TTC549 (cell line): ENCODE data around the gene MYO1D.
"Not testable (repeated sequence)": the region's sequence is repeated elsewhere in the genome, so short reads cannot be mapped to it uniquely, and the experiment has no call there.

ENCODE experiments used
- FAIRE-seq: peaks from 2 replicates; lab custom pipeline; 2012; peaks lifted over from hg19 to GRCh38; lab: Jason Lieb, UNC

Gene MYO1D

DNA sequence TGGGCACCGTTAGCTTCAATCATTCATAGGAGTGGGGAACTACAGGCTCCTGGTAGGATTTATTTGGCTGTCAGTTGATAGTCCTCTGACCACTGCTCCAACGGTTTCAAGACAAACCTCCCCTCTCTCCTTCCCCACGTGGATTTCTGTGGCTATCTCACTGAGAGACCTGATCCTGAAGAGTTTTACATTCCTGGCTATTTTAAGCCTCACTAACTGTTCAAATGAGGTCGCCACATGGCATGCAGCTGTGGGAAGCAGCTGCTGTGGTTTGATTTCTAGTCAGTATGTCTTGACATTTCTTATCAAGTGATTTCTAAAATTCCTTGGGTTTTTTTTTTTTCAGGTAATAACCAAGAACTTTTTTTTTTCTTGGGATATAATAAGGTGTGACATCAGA, 351.8 kb downstream of the MYO1D start:
- FAIRE-seq, result no peak

DNA sequence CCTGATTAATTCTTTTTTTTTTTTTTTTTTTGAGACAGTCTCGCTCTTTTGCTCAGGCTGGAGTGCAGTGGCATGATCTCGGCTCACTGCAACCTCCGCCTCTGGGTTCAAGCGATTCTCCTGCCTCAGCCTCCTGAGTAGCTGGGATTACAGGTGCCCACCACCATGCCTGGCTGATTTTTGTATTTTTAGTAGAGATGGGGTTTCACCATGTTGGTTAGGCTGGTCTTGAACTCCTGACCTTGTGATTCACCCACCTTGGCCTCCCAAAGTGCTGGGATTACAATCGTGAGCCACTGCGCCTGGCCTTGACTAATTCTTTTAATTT, 352.4 kb downstream of the MYO1D start:
- FAIRE-seq, result not testable (repeated sequence)

DNA sequence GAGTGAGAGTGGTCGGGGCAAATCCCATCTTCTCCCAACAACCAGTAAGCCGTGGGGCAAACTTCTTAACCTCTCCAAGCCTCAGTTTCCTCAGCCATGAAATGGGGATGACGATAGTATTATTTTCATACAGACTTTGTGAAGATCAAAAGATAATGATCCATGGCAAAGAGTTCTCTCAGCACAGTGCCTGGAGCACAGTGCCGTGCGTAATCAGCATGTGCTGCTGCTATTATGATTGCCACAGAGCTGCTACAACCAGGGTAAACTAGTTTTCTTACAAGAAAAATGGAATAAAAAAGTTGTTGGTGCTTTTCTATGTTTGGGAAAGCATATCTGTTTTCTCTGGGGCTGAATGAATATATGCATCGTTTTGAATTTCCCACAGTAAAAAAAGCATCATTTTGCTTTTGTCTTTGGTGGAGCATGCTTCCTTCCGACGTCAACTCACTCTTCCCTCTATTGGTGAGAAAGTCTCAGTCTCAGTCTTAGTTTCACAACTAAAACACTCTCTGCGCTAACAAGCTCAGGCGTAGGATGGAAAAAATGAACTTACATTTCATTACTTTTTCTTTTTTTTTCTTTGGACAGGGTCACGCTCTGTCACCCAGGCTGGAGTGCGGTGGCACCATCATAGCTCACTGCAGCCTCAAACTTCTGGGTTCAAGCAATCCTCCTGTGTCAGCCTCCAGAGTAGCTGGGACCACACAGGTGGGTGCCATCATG, 352.9 kb downstream of the MYO1D start:
- FAIRE-seq, result no peak

DNA sequence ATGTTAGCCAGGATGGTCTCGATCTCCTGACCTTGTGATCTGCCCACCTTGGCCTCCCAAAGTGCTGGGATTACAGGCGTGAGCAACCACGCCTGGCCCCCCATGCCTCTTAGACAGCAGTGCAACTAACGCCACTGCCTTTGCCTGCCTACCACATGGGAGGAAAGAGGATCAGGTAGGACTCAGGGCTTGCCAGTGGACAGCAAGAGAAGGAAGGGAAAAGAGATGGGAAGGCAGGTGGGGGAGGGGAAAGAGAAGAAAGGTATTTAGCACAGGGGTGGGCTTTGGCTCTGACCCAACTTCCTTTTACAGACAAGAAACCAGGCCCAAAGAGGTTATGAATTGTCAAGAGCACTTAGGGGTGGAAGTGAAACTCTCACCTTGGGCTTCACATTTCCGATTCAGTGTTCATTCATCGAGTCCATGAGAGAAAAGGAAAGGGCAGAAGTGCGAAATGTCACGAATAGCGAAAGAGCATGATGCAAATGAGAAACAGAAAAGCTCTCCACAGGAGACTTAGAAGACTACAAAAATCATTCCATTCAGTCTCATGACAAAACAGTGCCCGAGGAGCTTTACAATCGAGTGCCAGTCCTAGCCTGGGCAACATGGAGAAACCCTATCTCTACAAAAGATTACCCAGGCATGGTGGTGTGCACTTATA, 353.8 kb downstream of the MYO1D start:
- FAIRE-seq, result no peak

DNA sequence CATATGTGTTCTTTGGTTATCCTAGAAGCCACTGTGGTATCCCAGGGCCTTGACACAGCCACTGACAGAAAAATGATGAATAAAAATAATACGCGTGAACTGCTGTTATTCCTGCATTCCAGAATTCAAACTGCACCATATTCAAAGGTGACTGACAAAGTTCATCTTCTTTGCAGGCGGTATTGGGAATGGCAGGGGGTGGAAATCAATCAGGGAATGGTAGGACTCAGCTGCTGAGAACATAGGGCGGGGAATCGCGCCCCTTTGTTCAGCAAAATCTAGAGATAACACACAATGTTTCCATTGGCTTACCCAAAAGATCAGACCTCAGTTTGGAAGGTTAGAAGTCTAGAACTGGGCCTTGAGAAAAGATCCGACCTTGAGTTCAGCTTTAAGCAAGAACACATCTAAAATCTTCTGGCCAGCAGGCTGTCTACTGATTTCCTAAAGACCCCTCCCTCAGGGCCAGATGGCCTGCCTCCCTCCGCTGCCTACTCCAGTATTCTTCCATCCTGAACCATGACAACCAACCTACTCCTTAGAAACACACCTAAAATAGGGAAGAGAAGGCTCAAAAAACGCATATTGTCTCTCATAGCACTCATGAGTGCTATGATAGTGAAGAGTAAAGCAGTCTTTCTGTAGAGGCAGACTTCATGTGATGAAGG, 356.1 kb downstream of the MYO1D start:
- no peak for FAIRE-seq

DNA sequence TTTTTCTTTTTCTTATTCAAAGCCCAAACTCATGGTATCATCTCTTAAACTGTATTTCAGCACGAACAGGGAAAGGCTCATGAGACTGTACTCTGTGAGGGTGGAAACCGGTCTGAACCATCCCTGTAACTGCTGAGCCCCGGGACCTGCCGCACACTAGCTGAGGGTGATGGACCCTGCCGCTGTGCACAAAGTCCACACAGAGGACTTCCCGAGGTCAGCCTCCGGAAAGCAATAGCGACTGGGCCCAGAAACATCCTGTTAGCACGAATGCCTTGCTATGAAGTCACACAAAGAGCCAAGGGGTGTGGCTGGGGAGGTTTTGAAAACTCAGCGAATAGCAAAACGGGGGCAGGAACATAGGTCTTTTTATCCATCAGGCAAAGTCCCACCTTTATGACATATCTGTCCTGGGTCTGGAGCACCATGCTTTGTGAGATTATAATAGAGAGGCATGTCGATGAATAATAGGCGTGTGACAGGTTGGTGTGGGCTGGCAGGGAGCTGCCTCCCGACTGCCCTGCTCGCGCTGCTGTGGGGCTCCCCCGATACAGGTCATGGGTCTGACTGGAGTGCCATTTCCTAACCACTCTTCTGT, 356.7 kb downstream of the MYO1D start:
- FAIRE-seq, result no peak

DNA sequence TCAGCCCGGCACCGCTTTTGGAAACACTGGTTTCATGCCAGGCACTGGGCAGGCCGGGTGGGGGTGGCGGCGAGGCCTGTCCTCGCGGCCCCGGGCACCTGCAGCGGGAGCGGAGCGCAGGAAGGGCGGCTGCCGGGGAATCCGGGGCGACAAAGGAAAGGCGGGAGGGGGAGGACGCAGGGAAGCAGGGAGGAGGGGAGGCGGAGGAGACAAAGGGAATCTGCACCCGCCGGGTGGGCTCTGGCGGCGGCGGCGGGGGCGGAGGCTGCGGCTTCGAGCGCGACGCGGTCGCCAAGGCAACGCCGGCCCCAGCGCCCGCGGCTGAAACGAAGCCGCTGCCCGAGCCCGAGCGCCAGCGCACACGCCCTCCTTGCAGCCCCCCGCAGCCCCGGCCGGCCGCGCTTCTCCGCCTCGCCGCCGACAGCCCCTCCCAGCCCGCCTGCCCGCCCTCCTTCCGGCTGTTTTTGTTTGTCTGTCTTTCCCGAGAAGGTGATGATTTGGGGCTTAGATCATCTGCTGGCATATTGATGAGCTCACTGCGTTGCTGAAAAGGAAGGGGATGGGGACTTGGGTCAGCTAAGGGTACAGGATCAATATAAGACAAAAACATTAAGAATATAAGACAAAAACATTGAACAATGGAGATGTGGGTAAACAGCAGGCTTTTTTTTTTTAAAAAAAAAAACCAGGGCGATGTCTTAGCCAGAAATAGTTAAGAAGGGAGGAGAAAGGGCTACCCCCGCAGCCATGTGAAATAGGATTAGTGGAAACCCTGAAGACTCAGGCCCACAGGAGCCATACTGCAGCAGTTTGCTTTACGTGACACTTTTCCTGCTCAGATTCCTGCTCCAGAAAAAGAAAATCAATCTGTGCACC, 357.5 kb downstream of the MYO1D start:
- FAIRE-seq, result no peak

DNA sequence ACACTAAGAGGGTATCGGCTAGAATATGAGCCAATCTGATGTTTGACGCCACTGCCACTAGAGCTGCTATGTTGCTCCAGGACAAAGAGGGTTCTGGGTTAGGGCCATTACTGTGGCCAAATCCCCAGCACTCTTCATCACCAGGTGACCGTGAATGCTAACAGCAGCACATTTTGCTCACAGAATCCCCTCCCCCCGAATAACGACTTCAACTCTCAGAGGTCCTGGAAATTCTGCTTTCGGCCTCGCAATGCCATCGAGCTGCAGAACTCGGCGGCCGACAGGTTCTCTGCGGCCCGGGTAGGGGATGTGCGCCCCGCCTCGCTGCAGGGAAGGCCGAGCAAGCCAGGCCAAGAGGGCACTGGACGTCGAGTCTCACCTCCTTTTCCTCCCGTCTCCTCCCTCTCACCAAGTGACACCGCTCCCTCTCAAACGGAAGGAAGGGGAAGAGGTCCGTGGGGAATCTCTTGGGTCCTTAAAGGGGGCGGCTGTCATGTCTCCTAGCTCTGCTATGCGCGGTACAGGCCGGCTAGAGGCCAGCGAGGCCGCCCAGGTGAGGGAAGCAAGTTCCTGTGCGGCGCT, 358.2 kb downstream of the MYO1D start:
- FAIRE-seq, result no peak

DNA sequence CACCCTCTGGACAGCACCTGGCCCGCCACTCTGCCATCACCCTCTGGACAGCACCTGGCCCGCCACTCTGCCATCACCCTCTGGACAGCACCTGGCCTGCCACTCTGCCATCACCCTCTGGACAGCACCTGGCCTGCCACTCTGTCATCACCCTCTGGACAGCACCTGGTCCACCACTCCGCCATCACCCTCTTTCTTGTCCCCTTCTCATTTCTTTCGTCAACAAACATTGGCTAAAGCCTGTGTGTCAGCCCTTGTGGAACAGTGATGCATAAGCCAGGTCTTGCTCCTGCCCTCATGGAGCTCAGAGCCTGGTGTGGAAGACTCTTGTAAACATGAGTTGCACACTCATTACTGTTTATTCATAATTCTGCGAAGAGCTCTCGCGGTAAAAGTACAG, 358.9 kb downstream of the MYO1D start:
- FAIRE-seq, result no peak

DNA sequence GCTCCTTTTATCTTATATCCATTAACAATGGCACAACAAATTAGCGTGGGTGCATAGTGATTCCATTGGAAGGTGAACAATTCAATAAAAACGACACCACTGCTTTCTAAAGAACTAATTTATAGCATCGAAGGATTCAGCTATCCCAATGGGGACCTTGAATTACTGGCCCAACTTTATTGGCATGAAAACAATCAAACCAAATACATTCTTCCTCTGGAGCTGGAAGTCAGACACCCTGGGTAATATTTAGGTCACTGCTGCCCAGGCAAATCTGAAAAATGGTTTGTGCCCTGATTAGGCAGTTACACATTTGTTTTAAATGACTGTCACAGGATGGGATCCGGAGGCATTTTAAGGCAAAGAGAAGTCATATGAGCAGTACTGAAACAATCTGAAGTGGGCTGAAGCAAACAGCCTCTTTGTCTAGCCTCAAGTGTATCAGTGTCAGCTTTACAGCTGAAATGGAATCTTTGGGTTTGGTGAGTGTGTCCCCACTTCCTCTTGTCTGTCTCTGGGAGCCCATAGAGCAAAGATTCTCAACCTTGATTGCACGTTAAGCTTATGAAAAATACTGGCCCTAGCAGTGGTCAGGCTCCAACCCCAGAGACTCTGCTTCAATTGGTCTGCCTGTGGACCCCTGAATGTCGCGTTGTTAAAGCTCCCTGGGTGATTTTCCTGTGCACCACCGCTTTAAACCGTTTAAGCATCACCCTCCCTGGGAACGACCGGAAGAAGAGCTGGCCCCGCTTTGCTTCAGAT, 359.8 kb downstream of the MYO1D start:
- FAIRE-seq, result no peak

DNA sequence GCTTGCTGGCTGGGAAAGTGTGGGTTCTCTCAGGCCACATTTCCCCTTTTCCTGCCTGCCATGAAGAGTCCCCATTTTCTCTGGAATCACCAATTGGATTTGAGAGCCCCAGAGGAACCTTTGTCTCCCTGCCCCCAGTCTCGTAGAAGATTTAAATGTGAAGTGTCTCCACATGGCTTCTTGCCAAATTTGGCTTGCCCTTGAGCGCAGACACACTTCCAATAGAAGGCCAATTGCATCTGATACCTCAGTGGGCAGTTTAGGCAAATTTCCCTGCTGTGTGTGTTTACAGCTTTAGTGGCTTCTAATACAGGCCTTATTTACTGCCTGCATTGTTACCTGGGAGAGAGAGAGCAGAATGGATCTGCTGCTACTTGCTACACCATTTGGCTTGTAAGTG, 360.5 kb downstream of the MYO1D start:
- FAIRE-seq, result no peak

DNA sequence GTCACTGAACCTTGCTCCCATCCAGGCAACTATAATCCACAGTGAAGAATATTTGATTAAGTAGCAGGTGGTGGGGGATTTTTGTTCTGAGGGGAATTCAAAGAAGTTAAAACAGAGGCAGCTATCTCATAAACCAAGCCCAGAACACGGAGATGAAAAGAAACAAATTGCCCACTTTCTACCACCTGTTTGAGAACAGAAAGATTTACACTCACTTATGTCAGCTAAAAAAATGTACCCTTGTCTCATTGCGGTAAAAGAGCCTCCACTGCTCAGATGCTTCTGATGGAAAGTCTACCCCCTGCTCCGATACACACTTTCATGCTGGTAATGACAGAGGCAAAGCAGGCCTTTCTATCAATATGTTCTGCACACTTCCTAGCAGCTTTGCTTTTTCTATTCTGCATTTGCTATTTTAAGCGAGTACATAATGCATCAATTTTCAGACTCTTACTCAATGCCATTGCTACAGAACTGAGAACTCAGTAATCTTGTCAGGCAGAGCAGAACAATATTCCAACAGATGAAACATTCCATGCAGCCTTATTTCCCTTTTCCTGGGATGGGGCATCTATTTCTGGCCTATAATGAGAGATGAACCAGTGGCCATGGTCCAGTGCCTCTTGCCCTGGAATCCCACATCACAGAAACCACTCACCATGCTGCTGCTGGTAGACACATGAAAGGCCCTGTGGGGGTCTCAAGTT, 361.1 kb downstream of the MYO1D start:
- FAIRE-seq, result no peak

DNA sequence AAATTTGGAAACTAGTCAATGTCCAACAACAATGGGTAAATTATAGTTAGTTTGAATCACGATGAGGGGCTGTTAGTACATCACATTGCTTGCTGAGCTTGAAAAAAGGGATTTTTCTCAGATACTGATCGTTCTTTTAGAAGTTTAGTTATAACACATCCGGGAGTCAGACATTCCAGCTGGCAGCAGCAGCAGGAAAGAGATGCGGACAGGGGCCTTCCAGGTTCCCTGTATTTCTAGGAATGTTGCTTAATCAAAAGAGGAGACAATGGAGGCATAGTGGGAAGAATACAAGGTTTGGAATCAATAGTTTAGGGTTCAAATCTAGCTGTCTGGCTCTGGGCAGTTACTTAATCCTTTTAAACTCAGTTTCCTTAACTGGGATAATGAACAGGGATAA, 362.3 kb downstream of the MYO1D start:
- no peak for FAIRE-seq

DNA sequence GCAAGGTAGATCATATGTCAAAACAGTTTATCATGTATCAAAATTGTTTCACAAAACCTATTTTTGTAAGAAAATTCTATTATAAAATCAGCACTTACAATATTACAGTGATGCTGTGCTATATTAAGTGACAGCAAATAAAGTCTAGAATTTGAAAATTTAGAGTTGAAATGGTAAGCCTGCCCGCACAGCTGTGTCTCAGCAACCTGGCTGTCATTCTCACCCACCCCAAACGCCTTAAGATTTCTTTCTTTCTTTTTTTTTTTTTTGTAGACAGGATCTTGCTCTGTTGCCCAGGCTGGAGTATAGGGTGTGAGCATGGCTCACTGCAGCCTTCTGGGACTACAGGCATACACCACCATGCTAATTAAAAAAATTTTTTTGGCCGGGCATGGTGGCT, 363.3 kb downstream of the MYO1D start:
- FAIRE-seq, result no peak

DNA sequence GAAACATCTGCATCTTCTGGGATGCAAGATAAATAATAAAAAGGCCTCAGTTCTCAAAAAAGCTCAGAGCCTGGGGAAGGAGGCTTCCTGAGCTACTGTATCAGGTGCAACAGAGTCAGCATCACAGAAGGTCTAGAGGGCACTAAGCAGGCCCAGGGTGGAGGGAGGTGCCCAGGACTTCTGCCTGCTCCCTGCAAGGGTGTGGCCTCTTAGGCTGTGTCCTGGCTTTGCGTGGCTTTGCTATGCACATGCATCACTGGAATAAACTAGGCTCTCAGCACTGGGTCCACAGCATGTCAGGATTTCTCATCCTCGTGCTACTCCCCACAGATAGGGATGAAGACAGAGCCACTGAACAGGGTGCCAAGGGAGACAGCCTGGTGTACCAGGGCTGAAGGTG, 364.6 kb downstream of the MYO1D start:
- no peak for FAIRE-seq

DNA sequence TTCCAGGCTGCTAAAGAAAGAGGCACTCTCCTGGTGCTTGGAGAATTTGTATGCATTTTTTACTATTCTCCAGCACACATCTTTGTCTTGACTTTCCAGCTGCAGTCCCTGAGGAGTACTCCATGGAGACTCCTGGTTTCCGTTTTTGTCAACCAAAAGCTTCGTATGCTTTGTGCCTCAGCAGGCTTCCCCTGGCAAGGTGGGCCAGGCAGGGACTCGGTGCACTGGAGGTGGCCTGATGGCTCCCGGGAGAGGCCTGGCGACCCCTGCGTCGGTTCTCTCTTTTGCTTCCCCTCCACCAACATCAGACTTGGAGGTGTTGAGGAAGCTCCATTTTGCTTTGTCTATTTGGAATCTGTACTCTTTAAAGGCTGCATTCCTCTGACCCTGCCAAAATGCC, 366.5 kb downstream of the MYO1D start:
- no peak for FAIRE-seq

DNA sequence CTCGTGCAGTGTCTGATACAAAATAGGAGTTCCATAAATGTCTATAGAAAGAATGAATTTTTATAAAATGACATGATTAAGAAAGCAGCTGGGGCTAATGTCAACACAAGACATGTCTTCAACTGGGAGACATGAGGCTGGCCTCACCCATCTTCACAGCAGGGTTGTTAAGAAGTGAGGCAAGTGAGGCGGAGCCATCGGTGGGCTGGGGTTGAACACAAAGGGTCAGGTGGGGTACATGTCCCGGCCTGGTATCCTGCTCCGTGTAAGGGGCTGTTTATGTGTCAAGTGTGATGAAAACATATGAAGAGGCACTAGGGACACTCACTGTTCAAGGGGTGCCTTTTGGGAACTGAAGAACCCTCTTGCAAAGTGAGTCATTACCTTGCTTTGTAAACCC, 368.0 kb downstream of the MYO1D start:
- FAIRE-seq, result no peak

DNA sequence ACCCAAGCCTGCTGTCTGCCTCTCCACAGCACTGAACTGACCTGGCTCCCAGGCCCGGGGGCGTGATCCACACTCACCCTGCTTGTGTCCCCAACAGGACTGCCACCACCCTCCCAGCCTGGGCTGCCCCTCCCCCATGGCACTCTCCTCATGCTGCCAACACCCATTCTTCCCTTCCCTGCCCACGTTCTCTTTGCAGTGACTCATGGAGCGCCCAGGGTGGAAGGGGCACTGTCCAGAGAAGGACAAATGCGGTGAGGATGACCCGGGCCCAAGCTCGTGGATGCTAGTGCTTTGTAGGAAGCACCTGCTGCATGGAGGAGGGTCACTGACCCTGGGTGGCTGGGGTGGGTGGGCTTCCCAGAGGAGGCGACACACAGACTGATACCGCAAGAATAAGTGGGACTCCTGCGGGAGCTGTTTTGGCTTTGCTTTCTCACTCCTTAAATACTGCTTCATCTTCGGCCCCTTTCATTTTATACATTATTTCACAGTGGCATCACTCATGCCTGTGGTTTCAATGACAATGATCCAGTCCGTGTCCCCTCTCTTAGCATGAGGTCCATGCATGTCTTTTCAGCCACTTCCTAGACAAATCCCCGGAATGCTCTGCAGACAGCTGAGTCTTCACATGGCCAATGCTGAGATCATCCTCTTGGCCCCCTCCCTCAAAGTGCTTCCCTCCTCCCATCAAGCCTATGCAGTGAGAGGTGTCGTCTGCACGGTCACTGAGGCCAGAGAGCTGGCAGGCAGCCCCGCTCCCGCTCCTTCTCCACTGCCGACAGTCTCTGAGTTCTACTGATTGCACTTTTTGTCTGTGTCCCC, 372.5 kb downstream of the MYO1D start:
- FAIRE-seq, result no peak

DNA sequence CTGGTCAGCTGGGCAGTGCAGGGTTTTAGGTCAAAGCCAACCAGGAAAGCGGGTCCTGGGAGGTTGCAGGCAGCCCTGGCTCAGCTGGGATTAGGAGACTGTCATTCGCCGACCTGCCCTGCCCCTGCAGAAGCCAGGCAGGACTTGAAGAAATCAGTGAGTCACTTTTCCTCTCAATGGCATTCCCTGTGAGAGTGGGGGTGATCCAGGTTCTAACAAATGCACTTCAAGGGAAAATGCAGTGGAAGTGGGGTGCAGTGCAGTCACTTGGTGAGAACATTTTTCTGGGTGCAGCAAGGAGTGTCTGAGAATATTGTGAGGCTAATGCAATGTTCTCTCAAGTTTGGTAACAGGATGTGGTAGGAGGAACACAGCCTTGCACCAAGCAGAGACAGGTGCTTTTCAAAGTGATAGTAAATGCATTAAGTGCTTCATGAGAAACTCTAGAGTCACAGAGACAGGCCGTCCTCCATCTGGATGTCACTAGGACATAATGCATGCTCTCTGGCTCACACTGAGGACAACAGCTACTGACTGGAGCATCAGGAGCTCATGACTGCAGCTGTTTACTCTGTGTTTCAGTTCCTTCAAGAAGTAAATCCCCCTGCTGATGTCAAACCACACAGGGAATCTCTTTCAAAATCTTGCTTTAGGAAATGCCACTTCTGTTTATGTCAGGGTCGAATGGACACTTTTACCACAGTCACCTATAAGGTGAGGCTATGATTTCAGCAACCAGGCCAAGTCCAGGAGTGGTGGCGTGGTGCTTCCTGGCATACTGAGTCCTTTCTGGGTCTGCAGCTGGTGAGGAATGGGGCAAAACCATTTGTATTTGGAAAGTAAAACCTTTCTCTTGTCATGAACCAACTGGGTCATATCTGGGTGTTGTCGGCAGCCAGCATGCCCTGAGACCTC, 373.4 kb downstream of the MYO1D start:
- FAIRE-seq, result no peak
